ENCODE measurements around the gene ZNF365.
A peak's percentile ranks its signal among the peaks of the same experiment; 100 is the strongest.

ZNF365 gene

GRCh38 chr10:62426086-62426485, 51.9 kb downstream of the ZNF365 start:
- Histone ChIP-seq H3K4me2 (no peak overlapping the region), H3K27ac (no peak overlapping the region), H3K9me3 (replicated peaks in 1 of 11) (peaks cover 0 to 20% (median 11%) of the 10 kb centered on the region in 11 experiments; a peak in 16 of 22 replicates), H4K20me1 (no peaks in the 10 kb centered on the region), H3K4me3 (no peak overlapping the region), H3K4me1 (peaks cover 0 to 10% (median 0%) of the 10 kb centered on the region in 10 experiments; a peak in 6 of 20 replicates), H3K27me3 (no peaks in the 10 kb centered on the region), H3K36me3 (no peaks in the 10 kb centered on the region), H3K9ac (no peak overlapping the region)
- no peak for TF ChIP-seq Cebpa-rat (IDR thresholded peaks at IDR 0.05)

GRCh38 chr10:62426600-62426999, 52.4 kb downstream of the ZNF365 start:
- no peaks in the 10 kb centered on the region for H3K27me3 ChIP-seq
- no peak for TF ChIP-seq Cebpa-rat (IDR thresholded peaks at IDR 0.05)
- no peak overlapping the region for H3K9ac ChIP-seq
- H3K9me3 ChIP-seq (replicated peaks in 1 of 11) = peaks cover 0 to 20% (median 11%) of the 10 kb centered on the region in 11 experiments; a peak in 16 of 22 replicates
- H4K20me1 ChIP-seq = no peaks in the 10 kb centered on the region
- H3K4me2 ChIP-seq = no peak overlapping the region
- H3K4me1 ChIP-seq = peaks cover 0 to 15% (median 0%) of the 10 kb centered on the region in 10 experiments; a peak in 6 of 20 replicates
- H3K27ac ChIP-seq = no peak overlapping the region
- no peaks in the 10 kb centered on the region for H3K36me3 ChIP-seq
- H3K4me3 ChIP-seq = no peak overlapping the region

- no peaks in the 10 kb centered on the region for H3K27me3 ChIP-seq
- no peak overlapping the region; a peak in 2 of 22 replicates for H3K27ac ChIP-seq
- peaks cover 0 to 20% (median 11%) of the 10 kb centered on the region in 11 experiments; a peak in 16 of 22 replicates for H3K9me3 ChIP-seq (replicated peaks in 1 of 11)
Observed at GRCh38 chr10:62430881-62431280, 56.7 kb downstream of the ZNF365 start.

GRCh38 chr10:62433181-62433692, 59.1 kb downstream of the ZNF365 start:
- H3K9ac ChIP-seq = no peak overlapping the region
- H3K9me3 ChIP-seq (replicated peaks in 1 of 11) = peaks cover 0 to 12% (median 7%) of the 10 kb centered on the region in 11 experiments; a peak in 15 of 22 replicates
- no peak for TF ChIP-seq Cebpa-rat (IDR thresholded peaks at IDR 0.05)
- H3K4me3 ChIP-seq = no peak overlapping the region
- peak overlapping the region in 2 of 11 experiments; percentile 48 to 52; a peak in 3 of 22 replicates for H3K27ac ChIP-seq
- no peaks in the 10 kb centered on the region for H4K20me1 ChIP-seq
- no peaks in the 10 kb centered on the region for H3K36me3 ChIP-seq
- H3K4me2 ChIP-seq = peak overlapping the region in 5 of 11 experiments; percentile 29 to 72 (median 68); a peak in 9 of 22 replicates
- H3K27me3 ChIP-seq = no peaks in the 10 kb centered on the region
- H3K4me1 ChIP-seq = peaks cover 0 to 38% (median 0%) of the 10 kb centered on the region in 10 experiments; a peak in 9 of 20 replicates

More at GRCh38 chr10:62430881-62431280, 56.7 kb downstream of the ZNF365 start:
- no peak overlapping the region for H3K4me3 ChIP-seq
- no peak overlapping the region for H3K9ac ChIP-seq
- no peaks in the 10 kb centered on the region for H3K36me3 ChIP-seq
- peaks cover 0 to 38% (median 0%) of the 10 kb centered on the region in 10 experiments; a peak in 9 of 20 replicates for H3K4me1 ChIP-seq
- no peaks in the 10 kb centered on the region for H4K20me1 ChIP-seq
- no peak for TF ChIP-seq Cebpa-rat (IDR thresholded peaks at IDR 0.05)
- peak overlapping the region in 3 of 11 experiments; percentile 21 to 61 (median 43); a peak in 5 of 22 replicates for H3K4me2 ChIP-seq

- H3K9ac ChIP-seq = no peak overlapping the region
- H3K27me3 ChIP-seq = no peaks in the 10 kb centered on the region
- no peak for TF ChIP-seq Cebpa-rat (IDR thresholded peaks at IDR 0.05)
- no peak overlapping the region for H3K4me3 ChIP-seq
- H3K4me2 ChIP-seq = peak overlapping the region in 5 of 11 experiments; percentile 29 to 72 (median 68); a peak in 8 of 22 replicates
- H4K20me1 ChIP-seq = no peaks in the 10 kb centered on the region
- peaks cover 0 to 42% (median 0%) of the 10 kb centered on the region in 10 experiments; a peak in 9 of 20 replicates for H3K4me1 ChIP-seq
- peaks cover 0 to 6% (median under 1%) of the 10 kb centered on the region in 11 experiments; a peak in 12 of 22 replicates for H3K9me3 ChIP-seq (replicated peaks in 1 of 11)
- no peaks in the 10 kb centered on the region for H3K36me3 ChIP-seq
- H3K27ac ChIP-seq = peak overlapping the region in 2 of 11 experiments; percentile 48 to 52; a peak in 3 of 22 replicates
Observed at GRCh38 chr10:62433901-62434300, 59.7 kb downstream of the ZNF365 start.

GRCh38 chr10:62437696-62438095, 63.5 kb downstream of the ZNF365 start:
- no peak for TF ChIP-seq Cebpa-rat (IDR thresholded peaks at IDR 0.05)
- Histone ChIP-seq H3K9ac (no peak overlapping the region), H3K4me2 (no peak overlapping the region), H3K27ac (no peak overlapping the region), H3K36me3 (no peaks in the 10 kb centered on the region), H3K9me3 (replicated peaks in 1 of 11) (no peaks in the 10 kb centered on the region), H3K27me3 (no peaks in the 10 kb centered on the region), H3K4me1 (peaks cover 0 to 23% (median 0%) of the 10 kb centered on the region in 10 experiments; a peak in 9 of 20 replicates), H4K20me1 (no peaks in the 10 kb centered on the region), H3K4me3 (no peak overlapping the region)

GRCh38 chr10:62442006-62442405, 67.8 kb downstream of the ZNF365 start:
- no peak overlapping the region for H3K9ac ChIP-seq

GRCh38 chr10:62442894-62443669, 68.9 kb downstream of the ZNF365 start:
- Histone ChIP-seq H3K27me3 (no peaks in the 10 kb centered on the region), H3K36me3 (no peaks in the 10 kb centered on the region), H3K27ac (no peak overlapping the region), H3K9ac (no peak overlapping the region), H3K4me1 (peaks cover 7 to 11% (median 10%) of the 10 kb centered on the region in 10 experiments; a peak in 17 of 20 replicates), H4K20me1 (no peaks in the 10 kb centered on the region), H3K4me2 (peak overlapping the region in 3 of 11 experiments; percentile 25 to 50 (median 47); a peak in 3 of 22 replicates), H3K9me3 (replicated peaks in 1 of 11) (peaks cover 0 to 5% (median 0%) of the 10 kb centered on the region in 11 experiments; a peak in 2 of 22 replicates), H3K4me3 (no peak overlapping the region)
- TF ChIP-seq Cebpa-rat (IDR thresholded peaks at IDR 0.05) = no peak

More at GRCh38 chr10:62442006-62442405, 67.8 kb downstream of the ZNF365 start:
- Histone ChIP-seq H3K36me3 (no peaks in the 10 kb centered on the region), H4K20me1 (no peaks in the 10 kb centered on the region), H3K4me2 (no peak overlapping the region), H3K9me3 (replicated peaks in 1 of 11) (peaks cover 0 to 5% (median 0%) of the 10 kb centered on the region in 11 experiments; a peak in 2 of 22 replicates), H3K4me3 (no peak overlapping the region), H3K4me1 (peaks cover 7 to 11% (median 10%) of the 10 kb centered on the region in 10 experiments; a peak in 17 of 20 replicates), H3K27ac (no peak overlapping the region), H3K27me3 (no peaks in the 10 kb centered on the region)
- no peak for TF ChIP-seq Cebpa-rat (IDR thresholded peaks at IDR 0.05)

- Histone ChIP-seq H3K4me3 (no peak overlapping the region), H3K9ac (no peak overlapping the region), H3K27ac (no peak overlapping the region; a peak in 1 of 22 replicates), H3K4me1 (peaks cover 6 to 11% (median 10%) of the 10 kb centered on the region in 10 experiments; a peak in 17 of 20 replicates), H3K4me2 (peak overlapping the region; percentile 20 to 63 (median 33)), H3K27me3 (no peaks in the 10 kb centered on the region), H3K9me3 (replicated peaks in 1 of 11) (peaks cover 0 to 5% (median 0%) of the 10 kb centered on the region in 11 experiments; a peak in 2 of 22 replicates), H4K20me1 (no peaks in the 10 kb centered on the region), H3K36me3 (no peaks in the 10 kb centered on the region)
- TF ChIP-seq Cebpa-rat (IDR thresholded peaks at IDR 0.05) = peak in 1 of 11 experiments; percentile 31; a peak in 1 of 22 replicates
Observed at GRCh38 chr10:62443866-62444265, 69.7 kb downstream of the ZNF365 start.

Measured in BLaER1 treated with 17β-estradiol and CSF1 and Interleukin-3, amounts not matched to agents 10 nM and 100 nM (cell line).